Activated CD4-positive, alpha-beta T cell treated with anti-CD3 and anti-CD28 coated beads for 48 hours (primary cell): ENCODE results near the gene PDE4B.

Source experiments
- DNase-seq: peaks from one replicate; pipeline ENCODE4 v3.0.0-alpha.2; 2020

Gene PDE4B

DNA sequence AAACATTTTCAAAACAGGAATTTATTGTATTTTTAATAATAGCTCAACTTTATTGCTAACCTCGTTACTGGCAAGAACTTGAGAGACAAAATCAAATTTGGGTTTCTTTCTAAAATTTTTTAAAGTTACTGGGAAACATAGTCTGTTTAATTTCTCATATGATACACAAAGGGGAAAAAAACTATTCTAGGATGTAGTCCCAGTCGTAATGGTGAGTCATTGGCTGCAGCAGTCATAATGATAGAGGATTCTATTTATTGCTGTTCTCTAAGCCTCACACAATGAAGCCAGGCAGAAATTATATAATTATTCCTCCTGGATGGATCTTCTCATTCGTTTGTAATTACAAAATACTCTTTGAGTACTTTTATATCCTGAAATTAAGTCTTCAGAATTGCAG lies 414.8 kb downstream of the PDE4B start:
- DNase-seq, result no peak

GRCh38 chr1:66208632-66209031 lies 415.9 kb downstream of the PDE4B start:
- DNase-seq, result no peak

DNA sequence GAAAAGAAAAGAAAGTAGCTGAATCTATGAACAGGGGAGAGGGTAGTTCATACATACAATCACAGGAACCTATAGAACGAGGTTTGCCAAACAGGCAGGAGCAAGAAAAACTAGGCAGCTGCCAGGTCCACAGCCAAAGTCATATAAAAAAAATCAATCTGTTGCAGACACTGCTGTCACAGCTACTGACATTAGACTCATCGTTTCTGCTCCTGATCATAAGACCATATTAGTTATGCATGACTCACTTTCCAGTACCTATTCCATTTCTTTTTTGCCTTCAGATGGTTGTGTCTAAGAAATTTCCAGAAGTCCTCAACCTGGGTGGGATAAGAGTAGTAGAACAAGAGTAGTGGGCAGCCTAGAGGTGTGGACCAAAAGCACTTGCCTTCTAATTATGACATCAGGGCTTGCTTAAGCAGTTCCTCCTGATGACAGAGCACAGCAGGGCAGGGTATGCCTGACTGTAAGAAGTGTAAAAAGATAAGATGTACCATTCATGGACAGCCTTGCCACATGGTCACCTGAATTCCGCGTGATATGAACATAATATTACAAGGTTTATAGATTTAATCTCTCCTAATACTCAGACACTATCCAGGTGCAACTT lies 418.0 kb downstream of the PDE4B start:
- DNase-seq, result no peak

- no peak for DNase-seq
These were observed 418.8 kb downstream of the PDE4B start for GRCh38 chr1:66211521-66211920.

DNA sequence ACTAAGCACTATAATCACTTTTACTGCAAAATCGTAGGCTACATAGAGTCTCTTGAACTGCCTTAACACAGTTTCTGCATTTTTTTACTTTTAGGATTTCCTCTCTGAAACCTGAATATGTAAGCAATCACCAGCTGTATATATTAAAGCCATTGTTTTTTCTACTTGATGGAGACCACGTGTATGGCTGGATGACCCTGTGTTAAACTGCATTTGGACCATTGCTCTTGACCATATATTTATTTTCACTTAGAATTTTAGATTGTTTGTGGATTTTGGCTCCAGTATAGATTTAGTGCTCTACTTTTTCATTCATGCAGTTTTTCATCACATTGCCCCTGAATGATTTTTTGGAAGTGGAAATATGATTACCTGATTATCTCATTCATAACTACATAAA lies 420.8 kb downstream of the PDE4B start:
- DNase-seq, result no peak

DNA sequence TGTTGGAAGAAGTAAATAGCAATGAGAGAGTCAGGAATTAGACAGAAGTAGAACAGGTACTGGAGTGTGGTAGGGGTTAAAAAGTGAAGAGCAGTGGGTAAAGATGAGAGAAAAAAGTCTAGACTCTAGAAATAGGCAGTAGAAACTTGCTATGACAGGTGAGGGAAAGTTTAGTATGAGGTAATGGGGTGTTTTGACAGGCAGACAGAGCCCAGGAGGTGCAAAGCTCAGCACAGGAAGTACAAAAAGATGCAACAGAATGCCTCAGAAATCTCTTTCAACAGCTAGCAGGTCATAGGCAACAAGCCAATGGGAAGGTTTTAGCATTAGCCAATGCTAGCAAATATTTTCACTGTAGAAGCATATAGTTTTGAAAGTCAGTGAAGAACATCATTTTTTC lies 422.2 kb downstream of the PDE4B start:
- DNase-seq, result peak; percentile 15

- no peak for DNase-seq
These were observed 424.3 kb downstream of the PDE4B start for GRCh38 chr1:66217021-66217420.

DNA sequence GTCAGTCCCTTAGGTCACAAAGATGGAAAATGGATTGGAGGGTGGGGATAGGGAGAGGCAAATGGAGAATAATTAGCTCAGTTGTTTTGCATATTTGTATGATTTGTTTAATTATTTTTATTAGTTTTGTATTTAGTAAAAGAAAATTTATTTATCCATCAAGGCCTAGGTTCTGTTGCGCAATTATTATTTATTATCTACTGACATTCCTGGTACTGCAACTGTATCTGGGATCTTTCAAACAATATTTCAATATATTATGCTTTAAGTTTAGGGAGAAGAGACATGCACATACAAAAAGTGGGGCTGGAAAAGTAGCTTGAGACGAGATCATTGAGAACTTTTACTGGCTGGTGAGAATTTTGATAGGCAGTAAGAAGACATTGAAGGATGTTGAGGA lies 424.9 kb downstream of the PDE4B start:
- no peak for DNase-seq

- no peak for DNase-seq
These were observed 427.8 kb downstream of the PDE4B start for GRCh38 chr1:66220477-66220876.

DNA sequence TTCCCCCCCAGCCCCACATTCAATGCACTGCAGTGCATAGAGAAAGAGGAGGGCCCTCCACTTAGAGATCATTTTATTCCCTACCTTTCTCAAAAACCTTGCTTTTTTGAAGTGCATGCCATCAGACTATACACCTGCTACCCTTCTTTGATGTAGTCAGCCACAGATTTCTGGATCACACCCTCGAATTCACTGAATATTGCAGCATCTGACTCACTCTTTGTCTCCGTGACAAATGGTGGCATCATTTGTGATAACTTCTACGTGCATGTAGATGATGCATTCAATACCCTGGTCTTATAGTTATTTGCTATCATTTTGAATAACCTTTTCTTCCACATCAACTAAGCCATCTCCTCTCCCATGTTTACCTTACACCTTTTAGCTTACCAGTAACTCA lies 431.0 kb downstream of the PDE4B start:
- DNase-seq, result no peak

- DNase-seq, result no peak
These were observed 434.3 kb downstream of the PDE4B start for GRCh38 chr1:66226985-66227384.

GRCh38 chr1:66227966-66228365 lies 435.3 kb downstream of the PDE4B start:
- no peak for DNase-seq

DNA sequence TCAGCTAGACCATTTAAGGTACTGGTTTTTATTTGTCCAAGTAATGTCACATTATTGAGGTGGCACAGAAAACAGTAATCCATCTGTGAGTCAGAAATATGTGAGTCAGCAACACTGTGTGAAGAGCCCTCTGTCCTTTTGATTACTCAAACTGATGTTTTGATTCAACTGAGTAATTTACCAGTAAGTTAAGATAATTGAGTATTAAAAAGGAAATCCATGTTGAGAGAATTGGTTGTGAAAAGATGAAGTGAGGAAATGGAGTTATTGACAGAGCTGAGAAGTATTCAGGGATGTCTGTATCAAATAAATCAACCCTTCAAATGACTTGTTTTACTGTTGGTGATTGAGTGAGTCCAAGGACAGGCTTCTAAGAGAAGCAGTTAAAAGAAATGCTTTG lies 438.5 kb downstream of the PDE4B start:
- DNase-seq, result no peak

- no peak for DNase-seq
These were observed 439.2 kb downstream of the PDE4B start for GRCh38 chr1:66231681-66232463.

DNA sequence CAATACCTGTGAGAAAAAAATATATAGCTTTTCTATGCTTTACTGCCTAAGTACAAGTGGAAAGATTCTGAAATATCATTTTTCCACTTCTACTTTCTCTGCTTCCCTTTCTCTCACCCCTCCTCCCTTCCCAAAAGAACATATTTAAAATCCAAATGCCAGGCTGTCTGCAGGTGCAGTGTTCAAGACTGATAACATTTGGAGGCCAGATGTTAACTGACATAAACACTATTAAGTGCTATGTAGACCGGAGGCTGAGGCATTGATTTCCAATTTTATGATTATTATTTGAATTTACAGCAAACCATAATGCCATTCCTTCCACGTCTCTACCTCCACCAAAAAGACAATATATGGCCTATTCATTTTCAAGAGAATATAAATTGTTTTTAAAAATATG lies 444.3 kb downstream of the PDE4B start:
- no peak for DNase-seq

DNA sequence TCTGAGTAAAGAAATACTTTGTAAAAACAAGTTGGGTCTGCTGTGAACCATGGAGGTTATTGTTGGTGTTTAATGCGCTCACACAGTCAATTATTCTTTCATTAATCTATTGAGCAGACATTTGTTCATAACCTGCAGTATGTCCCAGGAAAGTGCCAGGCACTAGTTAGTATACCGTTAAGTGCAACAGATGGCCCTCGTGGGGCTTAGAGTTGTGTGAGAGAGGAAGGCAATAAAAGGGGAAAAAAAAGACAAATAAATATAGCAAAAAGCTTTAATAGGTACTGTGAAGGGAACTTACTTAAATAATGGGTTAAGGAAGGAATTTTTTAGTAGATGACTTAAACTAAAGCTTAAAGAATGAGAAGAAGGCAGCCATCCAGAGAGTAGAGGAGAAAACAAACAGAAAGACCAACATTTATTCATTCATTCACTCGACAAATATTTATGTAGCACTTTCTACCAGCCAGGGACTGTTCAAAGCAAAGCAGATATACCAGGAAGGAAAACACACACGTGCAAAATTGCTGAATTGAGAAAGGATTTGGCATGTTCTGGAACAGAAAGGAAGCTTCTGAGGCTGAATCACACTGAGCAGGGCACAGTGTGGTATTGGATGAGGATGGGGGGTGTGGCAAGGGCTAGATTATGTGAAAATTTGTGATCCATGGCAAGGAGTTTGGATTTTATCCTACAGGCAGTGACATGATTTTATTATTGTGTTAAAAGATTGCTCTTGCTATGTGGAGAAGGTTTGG lies 445.2 kb downstream of the PDE4B start:
- DNase-seq, result no peak

DNA sequence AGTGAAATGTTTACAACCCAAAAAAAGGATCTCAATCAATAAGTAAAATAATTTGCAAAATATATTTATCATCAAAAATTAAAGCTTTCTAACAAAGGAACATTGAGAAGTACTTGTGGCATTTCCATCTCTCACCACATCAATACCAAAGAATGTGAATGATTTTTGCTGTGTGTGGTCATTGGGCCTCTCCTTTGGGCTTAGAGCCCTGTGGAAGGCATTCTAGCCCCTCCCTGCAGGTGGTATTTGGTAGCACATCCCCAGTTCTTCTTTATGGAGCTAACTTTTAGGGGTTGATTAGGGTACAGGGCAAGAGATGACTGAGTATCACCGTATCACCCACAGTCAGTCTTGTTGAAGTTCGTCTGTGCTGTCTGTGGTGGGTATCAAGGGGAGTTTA lies 447.1 kb downstream of the PDE4B start:
- DNase-seq, result no peak

- DNase-seq, result no peak
These were observed 448.1 kb downstream of the PDE4B start for GRCh38 chr1:66240491-66241484.

DNA sequence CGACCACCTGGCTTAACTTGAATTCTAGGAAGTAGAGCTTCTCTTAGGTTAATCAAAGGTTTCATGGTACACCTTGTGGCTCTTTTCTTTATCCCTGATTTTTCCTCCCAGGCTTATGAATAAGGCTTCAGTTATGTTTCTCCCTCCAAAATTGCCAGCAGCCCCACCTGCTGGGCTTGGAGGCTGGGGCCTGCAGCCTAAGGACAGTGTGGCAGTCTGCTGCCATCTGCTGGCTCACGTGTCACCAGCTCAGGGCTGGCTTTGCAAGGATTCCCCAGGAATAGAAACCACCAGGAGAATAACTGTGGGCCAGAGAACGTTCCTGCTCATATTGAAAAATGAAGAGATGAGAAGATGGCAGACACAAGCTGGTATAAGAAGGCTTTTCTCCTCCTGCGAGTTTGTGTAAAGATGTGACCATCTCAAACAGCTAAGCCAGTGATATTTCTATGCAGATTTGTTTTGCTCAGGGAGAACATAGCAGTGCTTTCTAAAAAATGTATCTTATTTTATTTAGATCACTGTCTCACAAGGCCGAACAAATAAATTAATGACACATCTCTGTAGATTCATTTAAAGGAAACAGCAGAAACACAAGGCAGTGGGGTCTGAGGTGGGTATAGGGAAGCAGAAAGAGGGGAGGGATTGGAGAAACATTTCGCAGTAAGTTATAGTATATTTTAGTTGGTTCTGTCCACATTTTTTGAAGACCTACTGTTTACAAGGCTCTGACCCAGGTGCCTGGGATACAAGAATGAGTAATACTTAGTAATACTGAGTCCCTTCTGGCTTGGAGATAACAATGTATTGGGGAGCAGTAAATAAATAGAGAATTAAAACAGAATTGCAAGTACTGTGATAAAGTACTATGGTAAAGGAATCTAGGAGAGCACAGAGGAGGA lies 450.2 kb downstream of the PDE4B start:
- peak; percentile 84 for DNase-seq

- DNase-seq, result peak; percentile 38
These were observed 450.9 kb downstream of the PDE4B start for GRCh38 chr1:66243548-66244130.

GRCh38 chr1:66244429-66244828 lies 451.7 kb downstream of the PDE4B start:
- no peak for DNase-seq
